HG02759 (cell line): ENCODE data around the gene OR14I1.

Source experiments
- ATAC-seq: cut with Tn5 transposase; IDR thresholded peaks from one replicate; pipeline ENCODE4 v1.9.1; 2021; ENCODE audit warnings: mild to moderate bottlenecking, moderate library complexity; ENCODE audit not compliant: unreplicated experiment

OR14I1 gene

DNA sequence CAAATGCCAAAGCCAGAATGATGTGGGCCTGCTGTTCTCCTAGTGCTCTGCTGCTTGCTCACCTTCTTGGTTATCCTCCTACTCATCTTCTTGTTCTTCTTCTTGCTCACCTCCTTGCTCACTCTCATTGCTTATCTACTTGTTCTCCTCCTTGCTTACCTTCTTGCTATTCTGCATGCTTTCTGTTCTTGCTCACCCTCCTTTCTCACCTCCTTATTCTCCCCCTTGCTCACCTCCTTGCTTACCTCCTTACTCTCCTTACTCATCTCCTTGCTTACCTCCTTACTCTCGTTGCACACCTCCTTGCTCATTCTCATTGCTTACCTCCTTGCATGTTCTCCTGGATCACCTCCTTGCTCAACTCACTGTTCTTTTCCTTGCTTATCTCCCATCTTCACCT, at the start of gene OR14I1:
Gene OR14I1 (minus strand): TSS at position 53 of the 400 bp plus-strand sequence.
- no peak for ATAC-seq

DNA sequence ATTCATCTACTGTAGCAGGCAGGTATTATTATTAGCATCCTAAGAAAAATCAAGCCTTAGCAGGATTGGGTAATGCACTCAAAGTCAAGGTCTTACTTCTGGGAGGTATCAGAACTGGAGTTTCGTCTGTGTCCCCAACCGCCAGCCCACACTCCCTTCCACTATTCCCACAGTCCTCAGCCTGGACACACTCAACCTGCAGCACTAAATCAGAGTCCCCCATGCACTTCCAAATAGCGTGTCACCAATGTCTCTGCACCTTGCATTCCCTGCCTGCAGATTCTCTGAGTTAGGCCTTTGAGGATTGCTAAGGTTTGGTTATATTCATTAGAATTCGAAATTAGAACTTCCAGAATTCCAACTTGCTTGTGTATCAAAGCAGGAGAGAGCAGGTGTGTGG, 49.1 kb upstream of the OR14I1 start:
- no peak for ATAC-seq

DNA sequence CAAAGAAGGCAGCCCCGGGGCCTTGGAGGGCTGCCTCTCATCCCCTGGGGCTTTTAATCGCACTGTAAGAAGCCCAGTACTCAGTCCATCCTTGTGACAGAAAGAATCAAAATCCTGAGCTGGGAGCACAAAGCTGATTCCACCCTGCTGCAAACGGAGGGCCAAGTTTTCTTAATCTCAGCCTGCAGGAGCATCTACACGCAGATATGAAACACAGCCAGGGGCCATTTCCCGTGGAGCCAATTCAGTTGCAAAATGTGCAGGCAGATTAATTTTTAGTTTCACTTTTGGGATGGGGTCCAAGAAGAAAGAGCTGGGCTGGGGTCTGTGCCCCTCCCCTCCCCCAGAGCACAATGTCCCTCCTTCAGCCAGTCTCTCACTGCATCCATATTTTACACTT, 48.6 kb upstream of the OR14I1 start:
- ATAC-seq = no peak

DNA sequence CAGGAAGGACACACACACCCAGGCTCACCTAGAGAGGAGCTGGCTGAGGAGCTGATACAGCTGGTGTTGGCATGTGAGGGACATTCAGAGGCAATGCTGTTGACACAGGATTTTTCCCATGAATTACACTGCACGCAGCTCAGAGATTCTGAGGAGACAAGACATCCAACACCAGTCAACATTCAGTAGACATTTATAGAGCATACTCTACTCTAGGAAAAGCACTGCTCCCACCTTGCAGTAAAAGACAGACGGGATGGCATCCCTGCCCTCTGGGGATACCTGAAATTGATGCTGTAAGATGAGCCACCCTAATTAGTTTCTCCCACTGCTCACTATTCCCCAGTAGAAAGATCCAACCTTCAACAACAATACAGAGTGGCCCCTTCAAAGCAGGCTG, 47.9 kb upstream of the OR14I1 start:
- ATAC-seq = no peak

DNA sequence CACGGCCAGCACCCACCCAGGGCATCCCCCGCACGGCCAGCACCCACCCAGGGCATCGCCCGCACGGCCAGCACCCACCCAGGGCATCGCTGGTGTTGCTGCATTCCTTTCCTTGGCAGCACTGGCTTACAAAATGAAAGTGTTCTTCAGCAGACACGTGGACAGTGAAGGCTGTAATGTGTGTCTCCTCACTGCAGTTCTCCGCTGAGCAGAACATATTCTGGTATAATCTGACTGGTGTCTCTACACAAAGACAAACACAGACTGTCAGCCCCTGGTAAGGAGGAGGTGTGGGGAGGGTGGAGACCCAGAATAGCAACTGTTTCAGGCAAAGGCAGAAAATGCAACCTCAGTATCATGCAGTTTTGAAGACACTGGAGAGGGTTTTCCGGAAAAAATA, 45.6 kb upstream of the OR14I1 start:
- no peak for ATAC-seq

DNA sequence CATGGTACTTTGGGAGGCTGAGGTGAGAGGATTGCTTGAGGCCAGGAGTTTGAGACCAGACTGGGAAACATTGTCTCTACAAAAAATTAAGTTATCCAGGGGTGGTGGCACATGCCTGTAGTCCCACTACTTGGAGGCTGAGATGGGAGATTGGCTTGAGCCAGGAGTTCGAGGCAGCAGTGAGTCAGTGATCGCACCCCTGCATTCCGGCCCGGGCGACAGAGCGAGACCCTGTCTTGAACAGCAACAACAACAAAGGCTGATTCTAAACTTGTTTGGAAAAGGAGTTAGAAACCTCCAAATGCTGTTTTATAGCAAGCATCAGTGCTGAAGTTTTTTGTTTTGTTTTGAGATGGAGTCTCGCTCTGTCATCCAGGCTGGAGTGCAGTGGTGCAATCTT, 38.3 kb upstream of the OR14I1 start:
- ATAC-seq = no peak

DNA sequence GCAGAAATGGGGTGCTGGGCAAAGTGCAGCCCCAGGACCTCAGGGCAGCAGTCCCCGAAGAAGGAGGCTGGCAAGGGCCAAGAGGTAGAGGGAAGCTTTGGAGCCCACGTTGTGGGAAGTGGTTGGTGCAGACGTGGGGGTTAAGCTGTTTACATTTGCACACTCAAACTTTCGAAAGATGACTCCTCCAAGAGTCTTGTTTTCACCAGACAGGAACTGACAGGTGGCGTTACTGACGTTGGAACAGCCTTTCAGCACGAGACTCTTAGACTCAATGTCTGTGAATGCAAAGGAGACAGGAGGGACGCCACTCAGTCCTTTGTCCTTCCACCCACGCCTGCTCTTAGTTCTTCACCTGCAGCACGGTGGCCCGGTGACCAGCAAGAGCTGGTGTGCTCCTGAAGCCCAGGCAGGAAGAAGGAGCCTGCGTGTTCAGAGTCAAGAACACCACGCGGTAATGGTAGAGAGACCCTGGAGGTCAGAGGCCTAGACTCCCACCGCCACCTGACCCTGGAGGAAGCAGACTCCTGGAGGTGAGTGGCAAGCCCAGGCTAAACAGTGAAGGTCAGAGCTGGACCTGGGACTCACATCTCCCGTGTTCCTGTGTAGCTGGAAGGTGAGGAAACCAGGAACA, 37.1 kb upstream of the OR14I1 start:
- no peak for ATAC-seq

DNA sequence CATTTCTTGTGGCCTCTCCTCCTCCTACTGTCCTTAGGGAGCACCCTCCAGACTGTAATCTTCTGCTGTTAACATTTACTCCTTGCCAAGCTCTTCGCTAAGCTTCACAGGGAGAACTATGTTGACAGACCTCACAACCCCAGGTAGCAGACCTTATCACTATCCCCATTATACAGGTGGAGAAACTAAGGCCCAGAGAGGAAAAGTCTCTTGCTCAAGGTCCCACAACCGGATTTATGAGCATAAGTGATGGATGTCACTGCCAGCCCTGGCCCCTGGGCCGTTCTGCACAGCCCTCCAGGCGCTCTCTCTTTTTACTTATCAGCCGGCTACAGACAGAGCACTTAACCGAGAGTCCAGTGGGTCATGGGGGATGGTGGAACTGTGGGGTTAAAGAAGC, 34.9 kb upstream of the OR14I1 start:
- no peak for ATAC-seq

DNA sequence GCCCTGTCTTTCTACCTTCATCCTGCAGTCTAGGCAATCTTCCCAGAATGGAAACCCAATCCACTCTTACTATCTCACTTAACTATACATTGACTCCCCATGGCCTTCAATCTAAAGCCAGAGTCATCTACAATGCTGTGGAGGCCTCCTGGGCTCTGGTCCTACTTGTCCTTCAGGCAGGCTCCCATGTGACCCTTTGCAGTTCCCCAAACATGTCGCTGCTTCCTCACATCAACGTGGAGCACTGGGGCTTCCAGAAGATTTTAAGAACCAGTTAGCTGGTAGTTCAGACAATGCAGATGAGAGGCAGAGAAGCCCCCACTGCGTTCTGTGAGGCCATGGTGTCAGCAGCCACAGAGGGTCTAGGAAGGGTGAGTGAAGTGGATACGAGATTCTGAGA, 34.4 kb upstream of the OR14I1 start:
- no peak for ATAC-seq

DNA sequence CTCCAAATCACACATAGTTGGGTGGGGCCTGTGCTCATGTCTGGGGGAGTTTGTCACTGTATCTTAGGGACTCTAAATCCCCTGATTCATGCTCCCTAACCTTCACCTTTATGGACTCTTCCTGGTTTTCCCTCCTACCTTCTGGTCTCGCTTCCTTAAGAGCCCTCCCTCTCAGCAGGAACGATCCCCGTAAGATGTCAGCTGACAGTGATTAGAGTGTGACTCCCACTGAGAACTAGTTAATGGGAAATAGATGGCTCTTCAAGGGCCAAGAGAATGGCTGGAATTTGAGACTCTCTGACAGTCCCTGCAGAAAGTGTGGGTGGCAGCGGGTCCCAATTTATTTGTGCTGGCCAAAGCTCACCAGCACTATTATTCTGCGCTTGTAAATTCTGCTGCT, 31.0 kb upstream of the OR14I1 start:
- no peak for ATAC-seq

DNA sequence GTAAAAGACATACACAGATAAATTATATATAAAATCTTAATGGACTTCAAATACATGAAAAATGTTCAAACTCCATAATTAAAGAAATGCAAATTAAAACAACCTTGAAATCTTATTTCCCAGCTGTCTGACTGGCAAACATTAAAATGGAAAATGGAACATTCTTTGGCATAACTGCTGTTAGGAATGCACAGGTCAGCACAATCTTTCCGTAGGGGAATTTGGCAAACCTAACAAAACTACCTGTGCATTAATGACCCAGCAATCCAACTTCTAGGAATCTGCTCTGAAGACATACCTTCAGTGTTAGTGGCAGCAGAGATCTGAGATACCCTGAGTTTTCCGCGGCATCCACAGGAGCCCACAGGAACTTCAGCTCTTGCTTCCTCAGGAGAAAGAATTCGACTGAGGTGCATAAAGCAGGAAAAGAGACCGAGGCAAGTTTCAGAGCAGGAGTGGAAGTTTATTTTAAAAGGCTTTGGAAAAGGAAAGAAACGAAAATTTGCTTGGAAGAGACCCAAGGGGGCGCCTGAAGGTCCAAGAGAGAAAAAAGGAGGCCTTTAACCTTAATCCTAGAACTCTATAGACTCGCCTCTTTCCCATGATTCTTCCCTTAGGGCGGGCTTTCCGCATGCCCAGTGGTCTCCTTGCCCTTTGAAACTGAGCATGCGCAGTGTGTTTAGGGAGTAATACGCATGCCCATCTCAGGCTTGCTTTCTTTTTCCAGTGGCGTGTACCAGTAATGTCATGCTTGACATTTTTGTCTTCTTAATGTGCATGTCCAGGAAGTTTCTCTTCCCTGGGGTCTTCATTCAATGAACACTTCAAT, 28.2 kb upstream of the OR14I1 start:
- ATAC-seq = no peak

DNA sequence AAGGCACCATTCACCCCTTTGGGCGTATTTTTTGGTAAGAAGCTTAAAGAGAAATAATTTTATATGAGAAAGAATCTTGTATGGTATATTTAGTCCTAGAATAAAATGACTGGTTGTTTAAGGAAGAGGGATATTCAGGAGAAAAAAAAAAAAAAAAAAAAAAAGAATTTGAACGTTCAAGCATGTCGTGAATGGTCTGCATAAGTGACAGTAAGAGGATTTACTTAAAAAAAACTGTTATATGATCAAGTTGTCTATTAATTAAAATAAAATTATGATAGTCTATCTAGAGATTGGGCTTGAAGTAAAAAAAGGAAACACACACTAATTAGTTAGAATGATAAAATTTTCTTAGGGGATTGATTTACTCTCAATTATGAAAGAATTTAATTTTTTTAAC, 11.7 kb upstream of the OR14I1 start:
- ATAC-seq = no peak

DNA sequence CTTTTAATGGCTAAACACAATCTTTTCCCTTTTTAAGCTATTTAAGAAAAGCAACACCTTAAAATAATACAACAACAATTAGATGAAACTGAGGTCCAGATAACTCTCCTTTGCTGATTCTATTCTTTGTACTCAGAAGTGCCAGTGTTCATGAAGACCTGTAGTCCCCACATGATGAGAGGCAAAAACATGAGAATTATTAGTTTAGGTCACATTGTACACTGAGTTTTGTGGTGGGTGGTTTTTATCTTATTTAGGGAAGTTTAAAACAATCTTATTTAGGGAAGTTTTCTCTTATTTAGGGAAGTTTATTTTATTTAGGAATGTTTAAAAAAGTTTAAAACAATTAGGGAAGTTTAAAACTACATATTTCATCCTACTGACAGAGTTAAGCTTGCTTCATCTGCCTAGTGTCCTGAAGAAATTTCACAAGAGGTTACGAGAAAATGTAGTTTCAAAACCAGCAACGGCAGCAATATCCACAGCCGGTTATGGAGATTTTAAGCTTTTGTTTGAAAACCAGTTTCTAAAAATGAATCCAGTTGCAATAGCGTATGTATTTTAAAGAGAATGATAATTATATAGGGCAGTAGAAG, 7.8 kb upstream of the OR14I1 start:
- no peak for ATAC-seq

DNA sequence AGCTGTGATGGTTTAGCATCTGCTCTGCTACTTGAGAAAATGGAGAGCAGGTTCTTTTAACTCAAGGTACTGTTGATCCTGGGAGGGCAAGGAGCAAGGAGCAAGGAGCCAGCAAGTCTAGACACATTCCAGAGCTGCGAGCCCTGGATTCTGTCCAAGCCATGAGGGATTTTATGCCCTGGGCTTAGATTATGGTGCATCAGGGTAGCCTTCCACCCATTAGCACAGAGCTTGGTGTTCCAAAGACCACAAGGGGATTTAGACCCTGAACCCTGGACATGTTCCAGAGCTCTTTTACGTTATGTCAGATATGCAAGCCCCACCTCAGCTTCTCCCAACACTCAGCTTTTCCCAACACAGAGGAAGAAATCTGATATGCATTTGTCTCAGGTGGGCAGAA, 2.0 kb upstream of the OR14I1 start:
- no peak for ATAC-seq

DNA sequence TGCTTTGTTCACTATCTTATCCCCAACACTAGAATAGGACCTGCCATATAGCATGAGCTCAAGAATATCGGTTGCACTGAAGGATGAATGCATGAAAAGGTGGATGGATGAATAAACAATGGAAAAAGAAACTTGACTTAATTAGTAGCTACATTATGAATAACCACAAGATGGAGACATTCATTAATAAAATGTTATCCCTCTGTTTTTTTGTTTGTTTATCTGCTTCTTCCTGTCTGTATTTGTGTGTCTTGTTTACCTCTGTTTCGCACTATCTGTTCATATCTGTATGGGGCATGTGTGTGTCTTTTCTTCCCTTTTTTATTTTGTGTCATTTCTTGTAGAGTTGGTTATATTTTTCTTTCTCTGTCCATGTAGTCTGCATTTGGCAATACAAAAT, 1.1 kb upstream of the OR14I1 start:
- ATAC-seq = no peak

DNA sequence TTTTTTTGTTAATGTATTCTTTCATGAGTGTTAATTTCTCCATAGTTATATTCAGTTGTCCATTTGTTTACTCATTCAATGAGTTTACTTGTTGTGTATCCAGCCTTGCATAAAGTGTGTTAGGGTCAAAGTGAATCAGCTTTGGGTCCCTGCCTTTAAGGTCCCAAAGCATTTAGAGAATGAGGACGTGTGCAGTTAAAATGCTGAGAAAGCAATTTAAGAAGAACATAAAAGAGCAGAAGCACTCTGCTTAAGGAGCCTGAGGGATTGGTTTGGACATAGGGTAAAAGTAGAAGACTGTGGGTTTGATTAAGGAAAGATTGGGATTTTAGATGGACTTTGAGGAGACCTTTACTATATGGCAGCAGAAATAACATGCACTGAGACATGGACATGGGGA, 3.5 kb downstream of the OR14I1 start:
- ATAC-seq = no peak

DNA sequence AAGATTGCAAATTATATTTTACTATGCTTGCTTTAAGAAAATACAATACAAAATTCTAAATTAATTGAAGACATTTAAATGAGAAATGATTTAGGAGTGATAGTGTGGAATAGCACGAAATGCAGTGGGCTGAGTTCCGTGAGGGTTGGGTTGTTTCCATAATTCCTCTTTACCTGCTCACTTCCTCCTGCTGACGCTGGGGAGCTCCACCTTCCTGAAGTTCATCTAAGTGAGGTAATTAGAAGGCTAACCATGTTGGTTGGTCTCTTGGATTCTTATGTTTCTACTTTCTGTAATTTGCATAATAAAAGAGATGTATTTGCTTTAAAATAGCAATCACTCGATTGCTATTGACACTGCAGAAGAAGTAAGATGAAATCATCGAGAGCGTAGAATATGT, 4.7 kb downstream of the OR14I1 start:
- no peak for ATAC-seq

DNA sequence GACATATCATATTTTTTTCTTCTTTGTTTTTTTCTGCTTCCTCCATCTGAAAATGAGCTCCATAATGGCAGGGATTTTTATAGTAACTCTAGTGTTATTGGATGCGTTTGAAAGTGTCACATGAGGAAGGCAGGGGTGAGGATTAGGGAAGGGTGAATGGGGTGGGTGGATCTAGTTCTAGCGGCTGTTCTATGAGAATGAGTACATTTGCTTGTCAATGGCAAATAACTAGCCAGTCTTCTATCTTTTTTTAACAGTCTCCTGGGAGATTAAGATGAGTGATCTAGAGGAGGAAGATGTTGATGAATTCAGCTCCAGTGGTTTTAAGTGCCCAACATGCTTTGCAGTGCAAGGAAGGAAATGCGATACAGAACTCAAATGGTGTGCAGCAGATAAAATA, 5.8 kb downstream of the OR14I1 start:
- no peak for ATAC-seq

DNA sequence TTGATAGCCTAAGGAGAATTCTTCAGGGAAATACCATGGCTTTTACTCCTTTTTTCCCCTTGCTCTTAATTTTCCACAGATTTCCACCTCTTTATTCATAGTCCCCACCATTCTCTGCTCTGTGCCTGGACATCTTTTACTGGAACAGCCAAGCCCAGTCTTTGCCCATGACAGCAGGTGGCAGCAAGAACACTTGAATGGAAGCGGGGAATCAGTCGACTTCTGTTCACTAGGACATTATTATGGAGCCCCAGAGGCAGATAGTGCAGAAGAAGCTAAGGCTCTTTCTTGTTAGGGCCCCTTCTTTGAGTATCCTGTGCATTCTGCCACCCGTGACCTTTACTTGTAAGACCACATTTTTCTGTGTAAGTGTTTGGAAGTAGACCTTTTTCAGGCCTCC, 6.3 kb downstream of the OR14I1 start:
- no peak for ATAC-seq

DNA sequence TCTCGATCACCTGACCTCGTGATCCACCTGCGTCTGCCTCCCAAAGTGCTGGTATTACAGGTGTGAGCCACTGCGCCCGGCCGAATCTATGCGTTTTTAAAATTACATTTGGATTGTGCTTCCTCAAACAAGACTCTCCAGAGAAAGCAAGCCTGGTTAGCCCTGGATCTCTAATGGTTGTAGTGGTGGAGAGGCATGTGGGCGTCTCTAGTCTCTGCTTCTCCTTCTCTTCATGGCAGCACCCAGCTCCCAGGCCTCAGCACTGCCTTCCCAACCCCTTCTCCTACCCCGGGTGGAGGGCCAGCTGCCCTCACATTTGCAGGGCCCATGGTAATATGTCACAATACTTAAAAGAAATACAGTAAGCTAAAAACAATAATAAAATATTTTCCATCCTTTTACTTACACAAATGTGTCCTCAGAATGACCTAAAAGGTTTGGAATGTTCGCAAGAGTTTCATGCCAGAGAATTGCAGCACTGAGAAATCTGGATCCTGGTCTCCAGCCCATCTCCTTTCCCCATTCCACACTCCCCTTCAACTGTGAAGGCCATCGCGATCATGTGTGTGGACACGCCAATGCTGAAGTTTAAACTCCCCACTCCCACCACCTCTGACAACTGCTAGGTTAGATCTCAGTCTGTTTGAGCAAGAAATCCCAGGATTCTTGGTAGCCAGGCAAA, 7.0 kb downstream of the OR14I1 start:
- ATAC-seq = no peak

DNA sequence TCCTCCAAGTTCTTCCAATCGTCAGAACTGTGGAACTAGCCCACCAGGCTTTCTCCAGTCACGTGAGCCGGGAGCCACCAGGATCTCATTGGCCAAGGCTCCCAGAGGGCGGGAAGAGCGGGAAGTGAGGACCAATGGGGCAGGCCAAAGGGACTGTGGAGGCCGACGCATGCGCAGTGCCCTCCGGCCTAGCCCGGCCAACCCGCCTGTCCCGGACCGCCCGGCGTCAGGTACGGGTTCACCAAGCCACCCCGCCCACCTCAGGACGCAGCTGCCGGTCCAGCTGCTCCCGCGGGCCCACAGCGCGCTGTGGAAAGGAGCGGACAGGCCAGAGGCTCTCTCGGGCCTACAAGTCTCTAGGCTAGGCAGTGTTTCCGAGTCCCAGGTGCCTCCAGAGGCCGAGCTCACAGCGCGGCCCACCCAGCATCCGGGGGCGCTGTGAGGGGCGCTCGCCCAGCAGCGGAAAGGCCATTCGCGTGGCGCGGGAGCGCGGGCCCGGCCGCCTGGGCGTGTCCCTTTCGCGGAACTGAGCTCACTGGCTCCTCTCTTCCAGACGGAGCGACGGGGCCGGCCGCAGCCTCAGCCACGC, 10.9 kb downstream of the OR14I1 start:
- ATAC-seq = no peak
